ENCODE results near the gene TGM6. TPM values are rescaled to one million over a fixed set of nuclear protein-coding genes. Genes with fewer than 3 reads are reported as not detected.

TGM6 gene
- not detected in 5 replicates for total RNA-seq (2022; extraction: Qiagen RNA extraction; ENCODE audit: low read depth)

GRCh38 chr20:2380601-2381000, at the start of gene TGM6:
TSS of gene TGM6 (plus strand) at chr20:2380901. CDS start at chr20:2380969, 68 bp downstream.

GRCh38 chr20:2470423-2471193, 89.9 kb downstream of the TGM6 start, which contains the start of gene SNRPB:
TSS of gene SNRPB (minus strand) at chr20:2470789. CDS start at chr20:2470690, 99 bp downstream.

Other genes starting within 250 kb of the TGM6 start
- gene TGM3, start 84.9 kb upstream of the TGM6 start, total RNA-seq (2022; extraction: Qiagen RNA extraction; ENCODE audit: low read depth): 0.07 to 0.11 TPM (median 0.08 TPM) in 3 of 5 replicates, not detected in the others
- 932 to 1,046 TPM (median 968 TPM) in 5 replicates for gene SNRPB, start 89.9 kb downstream of the TGM6 start, total RNA-seq (2022; extraction: Qiagen RNA extraction; ENCODE audit: low read depth)
- gene ZNF343, start 128.0 kb downstream of the TGM6 start, total RNA-seq (2022; extraction: Qiagen RNA extraction; ENCODE audit: low read depth): 12.7 to 17.9 TPM (median 15.2 TPM) in 5 replicates
- not detected in 5 replicates for gene TMC2, start 155.7 kb downstream of the TGM6 start, total RNA-seq (2022; extraction: Qiagen RNA extraction; ENCODE audit: low read depth)